ENCODE data around the gene CD7.

- TF ChIP-seq CTCF (IDR thresholded peaks at IDR 0.05; ENCODE audit: poor library complexity, severe bottlenecking) (no peak), EP300 (conservative IDR thresholded peaks at IDR 0.05; ENCODE audit: poor library complexity, severe bottlenecking) (no peak), SMC3 (conservative IDR thresholded peaks at IDR 0.05; ENCODE audit: poor library complexity) (no peak), POLR2AphosphoS5 (IDR thresholded peaks at IDR 0.05) (no peak), RAD21 (conservative IDR thresholded peaks at IDR 0.05) (no peak), MXI1 (conservative IDR thresholded peaks at IDR 0.05; ENCODE audit: poor library complexity, severe bottlenecking) (no peak), EZH2 (IDR thresholded peaks at IDR 0.05; ENCODE audit: borderline replicate concordance, insufficient read depth, low read length, poor library complexity, severe bottlenecking) (no peak), REST (IDR thresholded peaks at IDR 0.05; ENCODE audit: borderline replicate concordance) (no peak)
These were observed 29.3 kb downstream of the CD7 start for GRCh38 chr17:82287868-82288801.
